VCaP (cell line): ENCODE measurements around the gene GUK1.

Source experiments
- H3K27ac ChIP-seq: fragments of 450-650 bp; 2 replicates; pipeline ENCODE4 v1.5.1; 2017
- TF ChIP-seq, protein P1 (sequence below): fragments of 450-650 bp; conservative IDR thresholded peaks from 2 replicates; pipeline ENCODE4 v1.5.1; 2017; ENCODE audit warnings: mild to moderate bottlenecking, moderate library complexity

Gene GUK1

DNA sequence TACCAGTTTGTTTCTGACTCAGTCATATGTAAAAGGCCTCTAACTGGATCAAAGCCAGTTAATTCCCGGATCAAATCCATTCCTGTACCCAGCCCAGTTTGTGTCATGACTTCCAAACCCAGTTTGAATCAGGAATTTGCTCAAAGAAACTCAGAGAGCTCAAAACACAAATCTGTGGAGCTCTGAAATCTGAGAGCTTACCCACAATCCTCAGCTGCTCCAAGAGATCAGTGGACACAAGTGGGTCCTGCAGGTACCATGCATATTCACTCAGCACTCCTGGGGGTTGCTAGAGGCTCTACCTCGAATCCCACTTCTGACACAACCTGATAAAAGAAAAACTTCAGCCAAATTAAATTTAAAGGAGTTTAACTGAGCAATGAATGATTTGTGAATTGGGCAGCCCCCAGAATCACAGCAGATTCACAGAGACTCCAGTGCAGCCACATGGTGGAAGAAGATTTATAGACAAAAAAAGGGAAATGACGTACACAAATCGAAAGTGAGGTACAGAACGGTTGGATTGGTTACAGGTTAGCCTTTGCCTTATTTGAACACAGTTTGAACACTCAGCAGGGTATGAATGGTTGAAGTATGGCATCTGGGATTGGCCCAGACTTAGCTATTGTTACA is 19.1 kb upstream of the GUK1 start:
- TF ChIP-seq, protein P1, sequence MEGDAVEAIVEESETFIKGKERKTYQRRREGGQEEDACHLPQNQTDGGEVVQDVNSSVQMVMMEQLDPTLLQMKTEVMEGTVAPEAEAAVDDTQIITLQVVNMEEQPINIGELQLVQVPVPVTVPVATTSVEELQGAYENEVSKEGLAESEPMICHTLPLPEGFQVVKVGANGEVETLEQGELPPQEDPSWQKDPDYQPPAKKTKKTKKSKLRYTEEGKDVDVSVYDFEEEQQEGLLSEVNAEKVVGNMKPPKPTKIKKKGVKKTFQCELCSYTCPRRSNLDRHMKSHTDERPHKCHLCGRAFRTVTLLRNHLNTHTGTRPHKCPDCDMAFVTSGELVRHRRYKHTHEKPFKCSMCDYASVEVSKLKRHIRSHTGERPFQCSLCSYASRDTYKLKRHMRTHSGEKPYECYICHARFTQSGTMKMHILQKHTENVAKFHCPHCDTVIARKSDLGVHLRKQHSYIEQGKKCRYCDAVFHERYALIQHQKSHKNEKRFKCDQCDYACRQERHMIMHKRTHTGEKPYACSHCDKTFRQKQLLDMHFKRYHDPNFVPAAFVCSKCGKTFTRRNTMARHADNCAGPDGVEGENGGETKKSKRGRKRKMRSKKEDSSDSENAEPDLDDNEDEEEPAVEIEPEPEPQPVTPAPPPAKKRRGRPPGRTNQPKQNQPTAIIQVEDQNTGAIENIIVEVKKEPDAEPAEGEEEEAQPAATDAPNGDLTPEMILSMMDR, result no peak
- no peak overlapping the region for H3K27ac ChIP-seq

DNA sequence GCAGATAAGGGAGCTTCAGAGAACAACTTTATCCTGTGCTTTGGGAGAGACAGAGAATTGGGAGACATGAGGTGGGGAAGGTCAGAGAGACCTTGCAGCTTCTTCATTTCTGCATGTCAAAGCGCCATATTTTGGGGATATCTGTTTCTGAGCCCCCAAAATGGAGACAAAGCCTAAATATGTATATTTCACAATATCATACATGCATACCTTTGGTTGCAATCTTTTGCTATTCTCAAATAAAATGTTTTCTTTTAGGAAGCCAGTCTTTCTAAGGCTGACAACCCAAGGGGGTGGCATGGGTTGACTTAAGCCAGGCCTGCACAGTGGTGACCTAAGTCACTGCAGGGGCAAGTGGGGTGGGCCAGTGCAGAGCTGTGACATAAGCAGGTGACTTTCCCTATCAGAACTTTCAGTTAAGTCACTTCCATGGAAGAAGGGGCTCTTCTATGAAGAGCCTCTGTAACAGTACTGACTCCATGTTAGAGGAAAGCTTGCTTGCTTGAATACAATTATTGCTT is 17.1 kb upstream of the GUK1 start:
- TF ChIP-seq, protein P1, result no peak
- no peak overlapping the region for H3K27ac ChIP-seq

DNA sequence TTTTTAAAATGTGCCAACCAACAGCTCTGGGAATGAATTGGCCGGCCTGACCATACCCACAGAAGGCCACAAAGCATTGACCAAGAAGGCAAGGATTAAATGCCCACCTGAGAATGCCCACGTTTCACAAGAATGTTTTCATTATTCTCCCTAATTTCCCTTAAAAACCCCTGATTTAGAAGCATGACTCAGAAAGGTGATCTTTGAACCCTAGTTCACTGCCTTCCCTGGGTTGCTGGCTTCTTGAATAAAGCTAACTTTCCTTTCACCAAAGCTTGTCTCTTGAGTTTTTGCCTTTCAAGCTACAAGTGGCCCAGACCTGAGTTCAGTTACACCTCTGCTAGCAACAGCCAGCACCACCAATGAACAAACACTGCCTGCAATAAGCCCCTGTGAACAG is 16.6 kb upstream of the GUK1 start:
- TF ChIP-seq, protein P1, result no peak
- H3K27ac ChIP-seq, result no peak overlapping the region

DNA sequence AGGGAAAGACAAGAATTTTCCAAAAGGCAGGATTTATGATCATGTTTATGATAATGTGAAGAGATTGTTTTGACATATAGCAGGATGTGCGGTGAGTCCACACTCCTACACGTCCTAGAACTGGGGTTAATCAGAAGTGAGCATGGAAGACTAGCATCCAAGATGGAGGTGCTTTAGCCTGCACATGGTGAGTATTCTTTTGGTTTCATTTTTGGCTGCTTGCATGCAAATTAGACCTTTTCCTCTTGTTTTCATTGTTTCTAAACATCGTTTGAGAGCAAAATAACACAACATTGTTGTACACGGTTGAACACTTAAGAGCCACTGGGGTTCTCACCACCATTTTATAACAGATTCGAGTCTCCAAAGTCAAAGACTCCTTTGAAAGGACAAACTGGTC is 14.9 kb upstream of the GUK1 start:
- TF ChIP-seq, protein P1, result no peak

DNA sequence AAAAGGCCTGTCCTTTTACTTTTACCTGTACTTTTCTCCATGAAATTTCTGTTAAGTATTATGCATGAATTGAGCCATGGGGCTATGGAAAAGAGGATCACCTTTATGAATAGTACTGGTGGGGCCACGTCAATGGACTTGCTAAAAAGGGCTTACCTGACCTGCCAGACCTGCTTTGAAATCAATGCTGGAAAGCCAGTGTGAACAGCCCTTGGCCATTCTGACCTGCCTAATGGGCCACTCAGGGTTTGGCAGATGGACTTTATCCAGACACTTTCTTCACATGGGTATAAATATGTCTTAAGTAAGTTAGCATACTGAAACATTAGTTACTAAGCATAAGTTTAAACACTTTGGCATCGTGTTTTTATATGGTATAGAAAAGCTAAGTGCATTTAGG is 8.3 kb upstream of the GUK1 start:
- TF ChIP-seq, protein P1, result no peak

More for the DNA sequence above, 14.9 kb upstream of the GUK1 start:
- H3K27ac ChIP-seq, result no peak overlapping the region

DNA sequence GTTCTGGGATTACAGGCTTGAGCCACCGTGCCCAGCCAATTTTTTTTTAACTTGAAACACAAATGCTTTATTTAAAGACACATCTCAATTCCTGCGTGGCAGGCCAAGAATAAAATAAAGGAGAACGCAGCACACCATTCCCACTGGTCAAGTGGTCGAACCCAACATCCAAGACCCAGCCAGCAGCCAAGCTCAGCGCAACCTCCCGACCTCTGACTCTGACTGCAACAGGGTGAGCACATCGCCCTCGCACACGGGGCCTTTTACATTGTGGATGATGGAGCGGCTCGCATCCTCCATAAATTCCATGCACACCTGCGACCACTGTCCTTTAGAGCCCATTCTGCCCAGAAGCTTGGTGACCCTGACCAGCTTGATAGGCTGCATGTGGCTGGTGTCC is 5.5 kb upstream of the GUK1 start:
- TF ChIP-seq, protein P1, result no peak
- H3K27ac ChIP-seq, result no peak overlapping the region

More for the DNA sequence above, 8.3 kb upstream of the GUK1 start:
- H3K27ac ChIP-seq, result no peak overlapping the region

DNA sequence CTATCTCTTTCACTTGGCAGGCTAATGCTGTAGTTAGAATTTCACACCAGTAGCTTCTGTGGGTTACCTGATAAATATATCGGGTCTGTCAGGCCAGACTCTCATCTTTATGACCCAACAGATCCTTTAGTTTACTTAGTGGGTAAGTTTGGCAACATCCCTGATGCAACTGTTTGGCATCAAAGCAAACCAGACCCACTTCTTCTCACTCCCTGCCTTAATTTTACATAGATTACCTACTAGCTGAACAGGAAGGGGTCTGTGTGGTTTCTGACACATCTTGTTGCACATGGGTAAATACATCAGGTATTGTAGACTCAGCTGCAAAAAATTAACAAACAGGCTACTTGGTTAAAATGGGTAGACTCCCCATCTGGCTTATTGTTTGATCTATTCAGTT is 3.2 kb upstream of the GUK1 start:
- no peak overlapping the region for H3K27ac ChIP-seq
- TF ChIP-seq, protein P1, result no peak
